Colonic mucosa (tissue), 4 donors: Measurements from ENCODE around the gene FRMPD1. TPM values are rescaled to one million over a fixed set of nuclear protein-coding genes. Genes with fewer than 3 reads are reported as not detected.

ENCODE experiments used
- DNase-seq: peaks from one replicate; pipeline ENCODE4 v3.0.0-alpha.2; 2020
- H3K27ac ChIP-seq: fragments of 200-600 bp; one replicate; pipeline ENCODE4 v1.8.0; 2021
- H3K27me3 ChIP-seq: fragments of 200-600 bp; one replicate; pipeline ENCODE4 v1.8.0; 2021
- H3K36me3 ChIP-seq: fragments of 200-600 bp; one replicate; pipeline ENCODE4 v1.8.0; 2021
- H3K4me1 ChIP-seq: fragments of 200-600 bp; one replicate; pipeline ENCODE4 v1.8.0; 2021; ENCODE audit warnings: mild to moderate bottlenecking
- H3K4me3 ChIP-seq: fragments of 200-600 bp; one replicate; pipeline ENCODE4 v1.8.0; 2021
- H3K9ac ChIP-seq, 2 donors: one replicate each; pipeline ENCODE4 v1.7.0; 2013; ENCODE audit warnings: control low read depth in 2 of 2, low read depth in 2 of 2, low read length in 2 of 2
- H3K9me3 ChIP-seq: fragments of 200-600 bp; one replicate; pipeline ENCODE4 v1.8.0; 2021
- intact Hi-C: fragments of 100-400 bp; cut with DNase I; formaldehyde crosslinking; loops from one replicate; pipeline ENCODE4 v1.14.1; 2022
- total RNA-seq, 2 donors: library from RNA; stranded (reverse); fragmentation: NEBNext Ultra II Directional in 1 of 2; extraction: Animal tissue kit (Norgen Biotek cat#: 25700) in 1 of 2; gene quantifications; one replicate each; pipeline ENCODE4 v1.2.1, GENCODE V29; 2021
- TF ChIP-seq, protein P1 (sequence below): fragments of 200-600 bp; IDR thresholded peaks from one replicate; pipeline ENCODE4 v1.8.0; 2022; ENCODE audit warnings: antibody characterized with exemption, mild to moderate bottlenecking
- donor health status: healthy.
- donor health status: DM: no; HTN: no; CAD: no.
- donor health status: DM: no; HTN: no; CAD: no.

FRMPD1 gene
- total RNA-seq, 2 donors from 2014 or later: 0.08 to 0.35 TPM

DNA sequence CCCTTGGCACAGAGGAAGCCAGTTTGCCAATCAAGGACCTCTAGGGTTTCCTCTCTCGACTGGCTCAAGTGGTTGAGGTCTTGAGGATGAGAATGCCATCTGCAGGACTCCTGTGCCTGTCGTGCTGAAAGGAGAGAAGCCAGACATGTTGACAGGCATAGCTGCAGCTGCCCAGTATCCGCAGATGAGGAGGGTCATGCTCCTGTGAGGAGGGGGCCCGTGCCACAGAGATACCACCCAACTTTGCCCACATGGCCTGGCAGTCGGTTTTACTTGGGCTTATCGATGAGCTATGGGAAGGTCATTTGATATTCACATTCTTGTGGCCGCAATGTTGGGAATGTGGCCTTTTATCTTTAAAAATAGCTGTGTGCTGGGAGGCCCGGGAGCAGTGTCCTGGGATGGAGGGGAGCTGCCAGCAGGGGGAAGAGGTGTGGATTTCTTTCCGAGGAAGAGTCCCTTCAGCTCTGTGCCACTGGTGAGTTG is 17.4 kb downstream of the FRMPD1 start:
- Histone ChIP-seq H3K4me3 (no peak overlapping the region), H3K9ac (no peak overlapping the region), H3K4me1 (no peaks in the 10 kb centered on the region), H3K27ac (no peak overlapping the region), H3K36me3 (no peaks in the 10 kb centered on the region), H3K9me3 (no peaks in the 10 kb centered on the region), H3K27me3 (no peaks in the 10 kb centered on the region)
- DNase-seq: no peak
- TF ChIP-seq, protein P1, sequence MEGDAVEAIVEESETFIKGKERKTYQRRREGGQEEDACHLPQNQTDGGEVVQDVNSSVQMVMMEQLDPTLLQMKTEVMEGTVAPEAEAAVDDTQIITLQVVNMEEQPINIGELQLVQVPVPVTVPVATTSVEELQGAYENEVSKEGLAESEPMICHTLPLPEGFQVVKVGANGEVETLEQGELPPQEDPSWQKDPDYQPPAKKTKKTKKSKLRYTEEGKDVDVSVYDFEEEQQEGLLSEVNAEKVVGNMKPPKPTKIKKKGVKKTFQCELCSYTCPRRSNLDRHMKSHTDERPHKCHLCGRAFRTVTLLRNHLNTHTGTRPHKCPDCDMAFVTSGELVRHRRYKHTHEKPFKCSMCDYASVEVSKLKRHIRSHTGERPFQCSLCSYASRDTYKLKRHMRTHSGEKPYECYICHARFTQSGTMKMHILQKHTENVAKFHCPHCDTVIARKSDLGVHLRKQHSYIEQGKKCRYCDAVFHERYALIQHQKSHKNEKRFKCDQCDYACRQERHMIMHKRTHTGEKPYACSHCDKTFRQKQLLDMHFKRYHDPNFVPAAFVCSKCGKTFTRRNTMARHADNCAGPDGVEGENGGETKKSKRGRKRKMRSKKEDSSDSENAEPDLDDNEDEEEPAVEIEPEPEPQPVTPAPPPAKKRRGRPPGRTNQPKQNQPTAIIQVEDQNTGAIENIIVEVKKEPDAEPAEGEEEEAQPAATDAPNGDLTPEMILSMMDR: no peak
- intact Hi-C loops: no loop called here

DNA sequence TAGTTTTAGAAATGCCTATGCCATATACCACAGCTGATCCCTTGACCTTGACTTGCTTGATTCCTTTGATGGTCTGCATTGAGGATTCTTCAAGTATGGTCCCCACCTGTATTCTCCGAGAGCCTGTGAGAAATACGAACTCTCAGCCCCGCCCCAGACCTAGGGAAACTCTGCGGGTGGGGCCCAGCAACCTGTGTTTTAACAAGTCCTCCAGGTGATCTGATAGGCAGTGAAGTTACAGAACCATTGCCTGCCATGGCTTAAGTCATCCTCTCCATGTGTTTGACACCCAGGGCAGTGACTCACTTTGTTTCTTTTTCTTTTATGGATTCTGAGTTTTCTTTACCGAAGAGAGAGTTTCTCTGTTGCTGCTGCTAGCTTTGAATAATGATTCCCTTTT is 18.5 kb downstream of the FRMPD1 start:
- Histone ChIP-seq H3K27ac (no peak overlapping the region), H3K4me3 (no peak overlapping the region), H3K4me1 (no peaks in the 10 kb centered on the region), H3K9me3 (no peaks in the 10 kb centered on the region), H3K27me3 (no peaks in the 10 kb centered on the region), H3K36me3 (no peaks in the 10 kb centered on the region), H3K9ac (no peak overlapping the region)
- intact Hi-C loops: no loop called here
- TF ChIP-seq, protein P1: no peak
- no peak for DNase-seq

DNA sequence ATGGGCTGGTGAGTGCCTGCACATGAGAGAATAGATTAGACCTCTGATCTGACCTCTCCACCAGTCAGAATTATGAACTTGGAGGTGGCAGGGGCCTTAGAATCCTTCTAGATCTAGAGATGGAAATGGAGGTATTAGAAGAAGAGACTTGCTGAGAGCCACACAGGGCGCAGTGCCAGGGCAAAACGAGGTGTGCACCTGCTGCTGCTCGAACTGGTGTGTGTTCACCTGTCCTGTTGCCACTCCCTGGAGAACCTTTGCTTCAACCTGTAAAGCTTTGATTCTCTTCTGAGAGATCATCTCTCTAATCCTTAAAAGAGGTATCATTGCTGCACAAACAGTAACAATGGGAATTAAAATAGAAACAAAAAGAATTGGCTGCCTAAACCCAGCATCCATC is 24.9 kb downstream of the FRMPD1 start:
- DNase-seq: peak; percentile 39
- no peak overlapping the region for H3K27ac ChIP-seq
- H3K27me3 ChIP-seq: no peaks in the 10 kb centered on the region
- H3K9ac ChIP-seq: no peak overlapping the region
- H3K4me3 ChIP-seq: no peak overlapping the region
- TF ChIP-seq, protein P1: no peak
- H3K9me3 ChIP-seq: no peaks in the 10 kb centered on the region
- no peaks in the 10 kb centered on the region for H3K4me1 ChIP-seq
- intact Hi-C loops: no loop called here
- no peaks in the 10 kb centered on the region for H3K36me3 ChIP-seq

DNA sequence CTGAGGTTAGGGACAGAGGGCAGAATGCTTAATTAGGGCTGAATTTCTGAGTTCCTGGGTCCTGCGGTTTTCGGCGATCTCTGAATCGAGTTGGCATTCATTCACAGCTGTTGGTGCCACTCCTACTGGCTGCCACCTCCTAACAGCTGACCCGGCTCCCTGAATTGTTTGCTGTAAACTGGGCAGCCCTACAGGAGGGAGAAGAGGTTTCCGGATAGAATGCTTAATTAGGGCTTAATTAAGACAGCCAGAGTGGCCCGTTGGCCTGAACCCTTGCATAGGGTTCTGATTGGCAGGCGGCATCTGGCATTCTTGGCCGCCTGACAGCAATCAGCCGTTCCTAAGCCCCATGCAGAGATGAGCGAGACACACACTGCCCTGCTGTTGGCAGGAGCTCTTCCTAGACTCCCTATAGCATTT is 25.7 kb downstream of the FRMPD1 start:
- Histone ChIP-seq H3K4me1 (no peaks in the 10 kb centered on the region), H3K9me3 (no peaks in the 10 kb centered on the region), H3K27me3 (no peaks in the 10 kb centered on the region), H3K36me3 (no peaks in the 10 kb centered on the region), H3K9ac (no peak overlapping the region), H3K27ac (no peak overlapping the region), H3K4me3 (no peak overlapping the region)
- no peak for DNase-seq
- TF ChIP-seq, protein P1: no peak
- intact Hi-C loops: no loop called here

DNA sequence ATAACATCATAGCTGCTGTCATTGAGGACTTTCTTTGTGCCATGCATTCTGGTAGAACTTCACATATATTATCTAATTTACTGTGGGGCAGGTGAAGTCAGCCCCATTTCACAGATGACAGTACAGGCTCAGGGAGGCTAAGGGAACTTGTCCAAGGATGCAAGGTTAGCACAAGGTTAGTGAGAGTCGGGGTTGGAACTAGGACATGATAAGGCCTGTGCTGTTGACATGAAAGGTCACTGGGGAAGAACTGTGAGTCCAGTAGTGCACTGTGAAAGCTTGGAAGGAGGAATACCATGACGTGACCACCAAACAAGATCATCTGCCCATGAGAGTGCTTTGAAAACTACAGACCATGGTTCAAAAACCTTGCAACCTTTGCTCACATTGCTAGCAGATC is 26.7 kb downstream of the FRMPD1 start:
- DNase-seq: no peak
- intact Hi-C loops: no loop called here
- Histone ChIP-seq H3K9me3 (no peaks in the 10 kb centered on the region), H3K4me3 (no peak overlapping the region), H3K27ac (no peak overlapping the region), H3K9ac (no peak overlapping the region), H3K36me3 (no peaks in the 10 kb centered on the region), H3K27me3 (no peaks in the 10 kb centered on the region), H3K4me1 (no peaks in the 10 kb centered on the region)
- TF ChIP-seq, protein P1: no peak
